Vagina (tissue), 2 donors: ENCODE results near the gene AATK. TPM values are rescaled to one million over a fixed set of nuclear protein-coding genes. Genes with fewer than 3 reads are reported as not detected.

Experiments used
- DNase-seq, 2 donors: peaks; one replicate each; pipeline ENCODE4 v3.0.0-alpha.2; 2017; ENCODE audit errors: extremely low spot score in 2 of 2
- H3K27ac ChIP-seq: fragments of 200-600 bp; sonication (generic); one replicate; pipeline ENCODE4 v1.5.1; 2019
- H3K27me3 ChIP-seq: fragments of 200-600 bp; sonication (generic); one replicate; pipeline ENCODE4 v1.5.1; 2019
- H3K36me3 ChIP-seq, 2 donors: fragments of 200-600 bp; sonication (generic); one replicate each; pipeline ENCODE4 v1.5.1; 2017 to 2019
- H3K4me1 ChIP-seq: fragments of 200-600 bp; sonication (generic); one replicate; pipeline ENCODE4 v1.5.1; 2019
- H3K4me3 ChIP-seq, 2 donors: fragments of 200-600 bp; sonication (generic); 1 replicate in 1 of 2; 2 replicates in 1 of 2; pipeline ENCODE4 v1.5.1; 2016 to 2019
- H3K9me3 ChIP-seq: fragments of 200-600 bp; sonication (generic); one replicate; pipeline ENCODE4 v1.5.1; 2019
- POLR2A ChIP-seq, 2 donors: fragments of 450-650 bp; IDR thresholded peaks; one replicate each; pipeline ENCODE4 v1.6.1; 2017; ENCODE audit warnings: antibody characterized with exemption in 2 of 2, mild to moderate bottlenecking in 2 of 2, moderate library complexity in 2 of 2
- POLR2AphosphoS5 ChIP-seq, 2 donors: sonication (generic); formaldehyde crosslinking; IDR thresholded peaks; one replicate each; pipeline ENCODE4 v1.9.0; 2017; ENCODE audit warnings: antibody characterized with exemption in 2 of 2, mild to moderate bottlenecking in 2 of 2, low read depth in 1 of 2; ENCODE audit not compliant: insufficient read depth in 1 of 2
- intact Hi-C: fragments of 100-400 bp; cut with DNase I; formaldehyde crosslinking; loops from one replicate; pipeline ENCODE4 v1.15.1; 2023
- total RNA-seq: library from RNA; depleted of rRNA; stranded (reverse); fragments of >200 nt; gene quantifications from one replicate; pipeline ENCODE4 v1.2.3, GENCODE V29; 2016
- TF ChIP-seq, protein P1 (sequence below), 3 experiments: fragments of 450-650 bp in 2 of 3; fragments of 200-600 bp in 1 of 3; sonication (generic) in 1 of 3; IDR thresholded peaks; one replicate each; pipeline ENCODE4 v1.5.1; 2017 to 2019; ENCODE audit warnings: antibody characterized with exemption in 3 of 3, mild to moderate bottlenecking in 2 of 3, moderate library complexity in 2 of 3

The AATK gene
- total RNA-seq, 1 donor from 2014 or later = 6.4 TPM

DNA sequence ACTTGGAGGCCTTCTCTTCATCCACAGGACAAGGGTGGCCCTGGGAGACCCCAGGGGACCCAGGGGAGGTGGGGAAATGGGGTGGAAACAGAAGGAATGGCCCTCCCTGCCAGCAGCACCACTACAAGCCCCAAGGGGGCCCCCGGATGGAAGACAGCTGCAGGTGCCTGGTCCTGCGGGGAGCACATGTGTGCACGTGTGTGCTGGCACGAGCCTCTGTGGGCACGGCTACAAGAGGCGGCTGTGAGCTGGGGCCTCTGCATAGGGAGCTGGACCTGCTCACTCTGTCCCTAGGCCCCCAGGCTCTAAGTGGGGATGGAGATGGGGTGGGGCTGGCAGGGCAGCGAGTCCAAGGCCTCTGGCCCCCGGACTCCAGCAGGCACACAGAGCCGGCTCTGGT lies 13.2 kb upstream of the AATK start:
- H3K4me1 ChIP-seq = no peaks in the 10 kb centered on the region
- H3K27ac ChIP-seq = no peak overlapping the region
- H3K4me3 ChIP-seq = no peak overlapping the region
- DNase-seq = no peak
- H3K27me3 ChIP-seq = no peaks in the 10 kb centered on the region
- intact Hi-C loops = no loop called here
- TF ChIP-seq, protein P1, sequence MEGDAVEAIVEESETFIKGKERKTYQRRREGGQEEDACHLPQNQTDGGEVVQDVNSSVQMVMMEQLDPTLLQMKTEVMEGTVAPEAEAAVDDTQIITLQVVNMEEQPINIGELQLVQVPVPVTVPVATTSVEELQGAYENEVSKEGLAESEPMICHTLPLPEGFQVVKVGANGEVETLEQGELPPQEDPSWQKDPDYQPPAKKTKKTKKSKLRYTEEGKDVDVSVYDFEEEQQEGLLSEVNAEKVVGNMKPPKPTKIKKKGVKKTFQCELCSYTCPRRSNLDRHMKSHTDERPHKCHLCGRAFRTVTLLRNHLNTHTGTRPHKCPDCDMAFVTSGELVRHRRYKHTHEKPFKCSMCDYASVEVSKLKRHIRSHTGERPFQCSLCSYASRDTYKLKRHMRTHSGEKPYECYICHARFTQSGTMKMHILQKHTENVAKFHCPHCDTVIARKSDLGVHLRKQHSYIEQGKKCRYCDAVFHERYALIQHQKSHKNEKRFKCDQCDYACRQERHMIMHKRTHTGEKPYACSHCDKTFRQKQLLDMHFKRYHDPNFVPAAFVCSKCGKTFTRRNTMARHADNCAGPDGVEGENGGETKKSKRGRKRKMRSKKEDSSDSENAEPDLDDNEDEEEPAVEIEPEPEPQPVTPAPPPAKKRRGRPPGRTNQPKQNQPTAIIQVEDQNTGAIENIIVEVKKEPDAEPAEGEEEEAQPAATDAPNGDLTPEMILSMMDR (IDR thresholded peaks at IDR 0.05) = no peak
- TF ChIP-seq POLR2A (IDR thresholded peaks at IDR 0.05) (no peak), POLR2AphosphoS5 (IDR thresholded peaks at IDR 0.05; ENCODE audit: insufficient read depth in 1 of 2, low read depth in 1 of 2) (no peak)
- no peaks in the 10 kb centered on the region for H3K9me3 ChIP-seq
- H3K36me3 ChIP-seq = no peaks in the 10 kb centered on the region

DNA sequence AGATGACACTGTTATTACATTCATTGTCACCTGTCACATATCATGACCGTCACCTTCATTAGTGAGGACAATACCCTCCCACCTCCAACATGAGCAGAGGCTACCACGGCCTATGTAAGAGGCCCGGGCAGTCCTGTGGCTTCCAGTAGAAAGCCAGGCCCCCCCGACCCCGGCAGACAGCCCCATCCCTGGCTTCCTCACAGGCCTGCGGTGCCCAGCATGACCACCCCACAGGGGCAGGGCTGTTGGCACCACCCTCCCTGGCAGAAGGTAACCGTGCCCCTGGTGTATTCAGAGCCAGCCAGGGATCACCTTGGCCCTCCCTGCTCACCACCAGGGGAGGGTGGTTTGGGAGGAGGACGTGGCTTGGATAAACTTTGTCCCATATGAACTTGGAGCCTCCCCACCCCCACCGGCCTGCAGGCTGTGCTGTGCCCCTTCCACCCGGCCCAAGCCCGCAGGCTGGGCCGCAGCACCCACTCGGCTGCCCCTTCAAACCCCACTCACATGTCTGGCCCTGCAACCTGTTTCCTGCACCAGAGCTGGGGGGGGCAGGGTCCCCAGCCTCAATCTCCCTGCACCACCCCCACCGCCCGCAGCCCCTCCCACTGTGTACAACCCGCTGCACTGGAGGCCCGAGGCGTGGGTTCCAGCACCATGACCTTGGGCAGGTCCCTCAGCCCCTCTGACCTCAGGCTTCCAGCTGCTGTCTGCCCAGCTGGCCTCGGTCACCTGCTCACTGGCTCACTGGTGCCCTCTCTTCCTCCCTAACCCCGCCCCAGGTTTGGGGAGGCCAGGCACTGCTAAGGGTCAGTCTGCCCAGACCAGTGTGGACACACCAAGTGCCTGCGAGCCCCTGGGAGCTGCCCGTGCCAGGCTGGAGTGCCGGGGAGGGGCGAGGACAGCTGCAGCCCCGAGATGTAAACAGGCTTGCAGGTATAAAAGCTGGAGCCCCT lies 12.4 kb upstream of the AATK start:
- TF ChIP-seq POLR2A (IDR thresholded peaks at IDR 0.05) = no peak
- TF ChIP-seq POLR2AphosphoS5 (IDR thresholded peaks at IDR 0.05; ENCODE audit: insufficient read depth in 1 of 2, low read depth in 1 of 2) = no peak
- TF ChIP-seq, protein P1 (IDR thresholded peaks at IDR 0.05) = no peak
- Histone ChIP-seq H3K9me3 (no peaks in the 10 kb centered on the region), H3K36me3 (no peaks in the 10 kb centered on the region), H3K4me3 (no peak overlapping the region), H3K4me1 (no peaks in the 10 kb centered on the region), H3K27ac (no peak overlapping the region), H3K27me3 (no peaks in the 10 kb centered on the region)
- intact Hi-C loops = no loop called here
- no peak for DNase-seq

DNA sequence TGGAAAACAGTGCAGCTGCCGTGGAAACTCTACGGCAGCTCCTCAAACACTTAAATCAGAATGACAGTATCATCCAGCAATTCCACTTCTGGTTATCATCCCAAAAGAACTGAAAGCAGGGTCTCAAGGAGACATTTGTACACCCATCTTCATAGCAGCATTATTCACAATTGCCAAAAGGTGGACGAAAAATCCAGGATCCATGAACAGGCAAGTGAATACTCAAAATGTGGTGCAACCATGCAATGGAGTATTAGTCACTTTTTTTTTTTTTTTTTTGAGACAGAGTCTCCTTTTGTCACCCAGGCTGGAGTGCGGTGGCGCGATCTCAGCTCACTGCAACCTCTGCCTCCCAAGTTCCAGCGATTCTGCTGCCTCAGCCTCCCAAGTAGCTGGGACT lies 10.6 kb upstream of the AATK start:
- intact Hi-C loops = no loop called here
- TF ChIP-seq POLR2A (IDR thresholded peaks at IDR 0.05) = no peak
- no peak for TF ChIP-seq POLR2AphosphoS5 (IDR thresholded peaks at IDR 0.05; ENCODE audit: insufficient read depth in 1 of 2, low read depth in 1 of 2)
- TF ChIP-seq, protein P1 (IDR thresholded peaks at IDR 0.05) = no peak
- H3K4me1 ChIP-seq = no peaks in the 10 kb centered on the region
- no peaks in the 10 kb centered on the region for H3K9me3 ChIP-seq
- H3K27me3 ChIP-seq = no peaks in the 10 kb centered on the region
- H3K4me3 ChIP-seq = no peak overlapping the region
- H3K36me3 ChIP-seq = no peaks in the 10 kb centered on the region
- no peak for DNase-seq
- H3K27ac ChIP-seq = no peak overlapping the region

DNA sequence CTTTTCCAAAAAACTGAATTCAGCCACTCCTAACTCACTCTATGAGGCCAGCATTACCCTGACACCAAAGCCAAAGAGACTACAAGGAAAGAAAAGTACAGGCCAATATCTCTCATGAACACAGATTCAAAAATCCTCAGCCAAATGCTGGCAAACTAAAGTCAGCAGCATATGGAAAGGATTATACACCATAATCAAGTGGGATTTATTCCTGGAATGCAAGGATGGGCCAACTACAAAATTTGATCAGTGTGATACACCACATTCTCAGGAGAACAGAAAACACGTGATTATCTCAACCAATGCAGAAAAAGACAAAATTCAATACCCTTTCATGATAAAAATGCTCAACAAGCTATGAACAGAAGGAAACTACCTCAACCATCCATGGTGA lies 7.7 kb upstream of the AATK start:
- no peaks in the 10 kb centered on the region for H3K36me3 ChIP-seq
- H3K4me3 ChIP-seq = no peak overlapping the region
- no peaks in the 10 kb centered on the region for H3K4me1 ChIP-seq
- H3K27ac ChIP-seq = no peak overlapping the region
- no peaks in the 10 kb centered on the region for H3K9me3 ChIP-seq
- no peaks in the 10 kb centered on the region for H3K27me3 ChIP-seq
- intact Hi-C loops = no loop called here
- no peak for DNase-seq
- TF ChIP-seq, protein P1 (IDR thresholded peaks at IDR 0.05) = no peak
- TF ChIP-seq POLR2A (IDR thresholded peaks at IDR 0.05) (no peak), POLR2AphosphoS5 (IDR thresholded peaks at IDR 0.05; ENCODE audit: insufficient read depth in 1 of 2, low read depth in 1 of 2) (no peak)
